DOHH2 (cell line): ENCODE measurements around the gene COX8A.

Experiments
- CTCF ChIP-seq: fragments of 200-600 bp; sonication (generic); IDR thresholded peaks from one replicate; pipeline ENCODE4 v1.5.1; 2014; ENCODE audit warnings: antibody characterized with exemption, mild to moderate bottlenecking, low read depth, low read length; ENCODE audit not compliant: poor library complexity, severe bottlenecking
- EZH2phosphoT487 ChIP-seq: fragments of 200-600 bp; sonication (generic); IDR thresholded peaks from 2 replicates; pipeline ENCODE4 v1.6.1; 2017; ENCODE audit warnings: borderline replicate concordance, mild to moderate bottlenecking, antibody characterized with exemption, low read length, moderate library complexity, mixed read lengths

GRCh38 chr11:64007629-64008282 is 33.3 kb downstream of the COX8A start:
- TF ChIP-seq CTCF (no peak), EZH2phosphoT487 (no peak)
